Activated CD8-positive, alpha-beta memory T cell treated with anti-CD3 and anti-CD28 coated beads for 4 hours (primary cell): Measurements from ENCODE around the gene NANOS1.

Experiments
- DNase-seq, 2 donors: peaks; one replicate each; pipeline ENCODE4 v3.0.0-alpha.2; 2020; ENCODE audit warnings: low read depth in 2 of 2

The NANOS1 gene

GRCh38 chr10:119058010-119058409 lies 28.5 kb downstream of the NANOS1 start:
- no peak for DNase-seq

- no peak for DNase-seq
Measured at GRCh38 chr10:119059557-119059956, 30.0 kb downstream of the NANOS1 start.

- DNase-seq: no peak
Measured at GRCh38 chr10:119060107-119060506, 30.6 kb downstream of the NANOS1 start.

GRCh38 chr10:119061352-119061751 lies 31.8 kb downstream of the NANOS1 start:
- no peak for DNase-seq

GRCh38 chr10:119061926-119062325 lies 32.4 kb downstream of the NANOS1 start:
- DNase-seq: no peak

GRCh38 chr10:119070395-119071165 lies 41.1 kb downstream of the NANOS1 start:
- no peak for DNase-seq

- no peak for DNase-seq
Measured at GRCh38 chr10:119073584-119073983, 44.1 kb downstream of the NANOS1 start.

GRCh38 chr10:119078422-119079179 lies 49.1 kb downstream of the NANOS1 start:
- no peak for DNase-seq

- DNase-seq: no peak
Measured at GRCh38 chr10:119079599-119080520, 50.3 kb downstream of the NANOS1 start.

- peak; percentile 80 to 81 for DNase-seq
Measured at GRCh38 chr10:119080521-119081259, 51.2 kb downstream of the NANOS1 start, which contains the start of gene EIF3A. Gene EIF3A, minus strand, starts transcription at chr10:119080817. Its CDS starts 141 bp downstream, at chr10:119080676.
